Heart left ventricle (tissue), 16 donors: ENCODE results near the gene EFR3B. TPM values are rescaled to one million over a fixed set of nuclear protein-coding genes. Genes with fewer than 3 reads are reported as not detected.
A peak's percentile ranks its signal among the peaks of the same experiment; 100 is the strongest.
"Not testable (repeated sequence)": the region's sequence is repeated elsewhere in the genome, so short reads cannot be mapped to it uniquely, and the experiment has no call there.

ENCODE experiments used
- ATAC-seq, 4 donors: fragments of 200-7000 bp; cut with Tn5 transposase; one replicate each; pipeline ENCODE4 v1.9.1; 2020 to 2022; ENCODE audit warnings: moderate library complexity in 4 of 4, mild to moderate bottlenecking in 3 of 4, moderate number of reproducible peaks in 1 of 4
- DNase-seq, 5 donors: peaks; one replicate each; pipeline ENCODE4 v3.0.0-alpha.2; 2020
- H3K27ac ChIP-seq, 12 donors: fragments of 200-600 bp; sonication (generic) in 4 of 12; one replicate each; pipeline versions ENCODE4 v1.5.0 to v1.8.0; 2016 to 2022; ENCODE audit warnings: mild to moderate bottlenecking in 2 of 12
- H3K27me3 ChIP-seq, 9 donors: fragments of 200-600 bp; sonication (generic) in 2 of 9; one replicate each; pipeline versions ENCODE4 v1.5.1 to v1.8.0; 2016 to 2022; ENCODE audit warnings: mild to moderate bottlenecking in 3 of 9
- H3K36me3 ChIP-seq, 9 donors: fragments of 200-600 bp; sonication (generic) in 2 of 9; one replicate each; pipeline versions ENCODE4 v1.5.0 to v1.8.0; 2018 to 2022; ENCODE audit warnings: mild to moderate bottlenecking in 2 of 9
- H3K4me1 ChIP-seq, 12 donors: fragments of 200-600 bp; sonication (generic) in 4 of 12; one replicate each; pipeline versions ENCODE4 v1.5.0 to v1.8.0; 2016 to 2022; ENCODE audit warnings: mild to moderate bottlenecking in 3 of 12
- H3K4me3 ChIP-seq, 12 donors: fragments of 200-600 bp; sonication (generic) in 4 of 12; one replicate each; pipeline versions ENCODE4 v1.5.0 to v1.8.0; 2017 to 2022; ENCODE audit warnings: mild to moderate bottlenecking in 9 of 12, moderate library complexity in 4 of 12
- H3K9me3 ChIP-seq, 12 donors: fragments of 200-600 bp; sonication (generic) in 4 of 12; one replicate each; pipeline versions ENCODE4 v1.5.0 to v1.8.0; 2016 to 2022; ENCODE audit warnings: mild to moderate bottlenecking in 1 of 12
- POLR2A ChIP-seq, 2 donors: fragments of 450-650 bp; IDR thresholded peaks; one replicate each; pipeline ENCODE4 v1.6.1; 2017; ENCODE audit warnings: antibody characterized with exemption in 2 of 2, mild to moderate bottlenecking in 2 of 2, moderate library complexity in 2 of 2
- WGBS, 4 donors: extraction: QIAGEN DNeasy Blood & Tissue Kit in 2 of 4; methylation state at CpG; one replicate each; pipeline versions ENCODE4 v1.1.5 to v1.1.7; 2013 to 2018; 5-methylcytosine and 5-hydroxymethylcytosine counted together
- intact Hi-C, 10 donors: fragments of 100-400 bp; cut with DNase I; formaldehyde crosslinking; loops; one replicate each; pipeline versions ENCODE4 v1.11.1 to v1.14.2; 2022
- long read RNA-seq, 3 donors: library from polyadenylated mRNA; unstranded; transcript quantifications; one replicate each; pipeline ENCODE4 v2.0.0, GENCODE V29; 2020 to 2021
- polyA plus RNA-seq, 2 donors: library from polyadenylated mRNA; stranded (reverse); fragments of 200-250 nt; gene quantifications; one replicate each; pipeline ENCODE4 v1.2.3, GENCODE V29; 2013
- total RNA-seq, 9 donors: library from RNA; depleted of rRNA in 2 of 9; stranded (reverse); fragments of >200 nt in 2 of 9; fragmentation: NEBNext Ultra II Directional in 3 of 9; extraction: Animal tissue kit (Norgen Biotek cat#: 25700) in 3 of 9; gene quantifications; one replicate each; pipeline versions ENCODE4 v1.1.0 to v1.2.4, GENCODE V29; 2016 to 2023
- TF ChIP-seq, protein P1 (sequence below), 12 donors: fragments of 200-600 bp; sonication (generic) in 4 of 12; IDR thresholded peaks; one replicate each; pipeline versions ENCODE4 v1.5.0 to v1.8.0; 2018 to 2022; ENCODE audit warnings: antibody characterized with exemption in 12 of 12, mild to moderate bottlenecking in 5 of 12
- donor health status: ischemic (EF 13 %, LVEDD 7.1; RV severe dilation, severe dysfunction).
- donor health status: healthy with polysubstance abuse.
- donor health status: DM: no; HTN: yes; CAD: no.
- donor health status: DM: no; HTN: no; CAD: no.
- donor health status: ischemic (EF 25% LVEDD 6.9; RV normal size, moderate dysfunction).
- donor health status: ischemic (EF 25% LVEDD 5.7; RV mildly dilated, moderate dysfunction).
- donor health status: healthy.
- donor health status: DM: yes; HTN: yes; CAD: no.
- donor health status: ischemic (EF 35%, LVEDD 5.7; RV mildly dilated, moderate dysfunction).
- donor health status: nonischemic (EF 11% LVEDD 7.7; RV severe dilation, severe dysfunction).
- donor health status: DM: yes; HTN: yes; CAD: no.
- donor health status: PGD.
- donor health status: ischemic (EF 29% LVEDD 5.4; RV normal size, mild dysfunction).
- donor health status: nonischemic (EF 23%, LVEDD 6.1; RV moderate dilation, normal function).

EFR3B gene, protein sequence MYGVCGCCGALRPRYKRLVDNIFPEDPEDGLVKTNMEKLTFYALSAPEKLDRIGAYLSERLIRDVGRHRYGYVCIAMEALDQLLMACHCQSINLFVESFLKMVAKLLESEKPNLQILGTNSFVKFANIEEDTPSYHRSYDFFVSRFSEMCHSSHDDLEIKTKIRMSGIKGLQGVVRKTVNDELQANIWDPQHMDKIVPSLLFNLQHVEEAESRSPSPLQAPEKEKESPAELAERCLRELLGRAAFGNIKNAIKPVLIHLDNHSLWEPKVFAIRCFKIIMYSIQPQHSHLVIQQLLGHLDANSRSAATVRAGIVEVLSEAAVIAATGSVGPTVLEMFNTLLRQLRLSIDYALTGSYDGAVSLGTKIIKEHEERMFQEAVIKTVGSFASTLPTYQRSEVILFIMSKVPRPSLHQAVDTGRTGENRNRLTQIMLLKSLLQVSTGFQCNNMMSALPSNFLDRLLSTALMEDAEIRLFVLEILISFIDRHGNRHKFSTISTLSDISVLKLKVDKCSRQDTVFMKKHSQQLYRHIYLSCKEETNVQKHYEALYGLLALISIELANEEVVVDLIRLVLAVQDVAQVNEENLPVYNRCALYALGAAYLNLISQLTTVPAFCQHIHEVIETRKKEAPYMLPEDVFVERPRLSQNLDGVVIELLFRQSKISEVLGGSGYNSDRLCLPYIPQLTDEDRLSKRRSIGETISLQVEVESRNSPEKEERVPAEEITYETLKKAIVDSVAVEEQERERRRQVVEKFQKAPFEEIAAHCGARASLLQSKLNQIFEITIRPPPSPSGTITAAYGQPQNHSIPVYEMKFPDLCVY
- total RNA-seq (10 to 100 TPM in 1 of 9 donors, 1 to 10 TPM in 8; 4.3 to 13.8 (median 6.3) TPM), polyA plus RNA-seq (1 to 10 TPM; 1.7 to 1.8 TPM)
- long read RNA-seq, donor 1, partial matches to known transcripts, result 0 of 4 reads
- long read RNA-seq, donor 1, other reads (novel, unspliced or antisense), result 4 of 4 reads
- long read RNA-seq, donor 2, partial matches to known transcripts, result 1 of 8 reads
- long read RNA-seq, donor 2, other reads (novel, unspliced or antisense), result 7 of 8 reads
- long read RNA-seq, donor 3, full-length matches to known transcripts, result 1 of 7 reads
- long read RNA-seq, donor 3, partial matches to known transcripts, result 0 of 7 reads
- long read RNA-seq, donor 3, other reads (novel, unspliced or antisense), result 6 of 7 reads

DNA sequence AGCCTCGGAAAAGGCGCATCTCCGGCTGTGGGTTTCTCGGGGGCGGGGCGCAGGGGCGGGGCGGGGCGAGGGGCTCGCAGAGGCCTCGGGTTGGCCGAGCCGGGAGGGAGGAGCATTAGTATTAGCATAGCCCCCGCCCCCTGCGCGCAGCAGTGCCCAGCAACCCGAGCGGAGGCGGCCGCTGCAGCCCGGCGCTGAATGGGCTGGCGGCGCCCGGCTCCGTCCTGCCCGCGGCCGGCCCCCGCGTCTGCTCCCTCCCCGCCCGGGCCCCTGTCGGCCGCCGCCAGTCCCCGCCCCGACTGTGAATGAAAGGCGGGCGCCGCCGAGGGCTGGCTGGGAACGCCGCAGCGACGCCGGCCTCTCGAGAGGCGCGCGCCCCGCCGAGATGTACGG is at the start of gene EFR3B:
Gene EFR3B, plus strand, starts transcription at position 149 of the 393 bp plus-strand sequence. Its CDS starts 237 bp downstream, at position 386.
- DNase-seq, result peak; percentile 96 to 98 (median 97)
- Histone ChIP-seq H3K4me3 (peak within 1 kb of the TSS; percentile 56 to 97 (median 84)), H3K36me3 (no peaks in the 10 kb centered on the region), H3K4me1 (peaks cover 0 to 26% (median 17%) of the 10 kb centered on the region in 12 donors), H3K27me3 (peaks cover 0 to 13% (median 0%) of the 10 kb centered on the region in 9 donors), H3K9me3 (no peaks in the 10 kb centered on the region), H3K27ac (peak within 1 kb of the TSS; percentile 71 to 92 (median 88))
- intact Hi-C loops, result loop anchor here (1.0 to 10.0 kb wide), 12 partner anchors 35 to 87 kb away; partner anchors contain the start of gene DNAJC27 (in 3 of the 10)
- WGBS, 4 donors, result 0% methylated on average over 2 to 54 of the region's 54 CpGs; no CpG with 5 or more reads in 1 of the 4 donors
- ATAC-seq, result peak; percentile 97 to 99 (median 98)
- peak in 1 of 2 donors; percentile 67 for TF ChIP-seq POLR2A (IDR thresholded peaks at IDR 0.05)
- TF ChIP-seq, protein P1, sequence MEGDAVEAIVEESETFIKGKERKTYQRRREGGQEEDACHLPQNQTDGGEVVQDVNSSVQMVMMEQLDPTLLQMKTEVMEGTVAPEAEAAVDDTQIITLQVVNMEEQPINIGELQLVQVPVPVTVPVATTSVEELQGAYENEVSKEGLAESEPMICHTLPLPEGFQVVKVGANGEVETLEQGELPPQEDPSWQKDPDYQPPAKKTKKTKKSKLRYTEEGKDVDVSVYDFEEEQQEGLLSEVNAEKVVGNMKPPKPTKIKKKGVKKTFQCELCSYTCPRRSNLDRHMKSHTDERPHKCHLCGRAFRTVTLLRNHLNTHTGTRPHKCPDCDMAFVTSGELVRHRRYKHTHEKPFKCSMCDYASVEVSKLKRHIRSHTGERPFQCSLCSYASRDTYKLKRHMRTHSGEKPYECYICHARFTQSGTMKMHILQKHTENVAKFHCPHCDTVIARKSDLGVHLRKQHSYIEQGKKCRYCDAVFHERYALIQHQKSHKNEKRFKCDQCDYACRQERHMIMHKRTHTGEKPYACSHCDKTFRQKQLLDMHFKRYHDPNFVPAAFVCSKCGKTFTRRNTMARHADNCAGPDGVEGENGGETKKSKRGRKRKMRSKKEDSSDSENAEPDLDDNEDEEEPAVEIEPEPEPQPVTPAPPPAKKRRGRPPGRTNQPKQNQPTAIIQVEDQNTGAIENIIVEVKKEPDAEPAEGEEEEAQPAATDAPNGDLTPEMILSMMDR (IDR thresholded peaks at IDR 0.05), result peak in 4 of 12 donors; percentile 2 to 12 (median 10)

- no peaks in the 10 kb centered on the region for H3K27me3 ChIP-seq
- no peak for TF ChIP-seq POLR2A (IDR thresholded peaks at IDR 0.05)
- TF ChIP-seq, protein P1 (IDR thresholded peaks at IDR 0.05), result no peak
- intact Hi-C loops, result no loop called here
- H3K4me1 ChIP-seq, result peaks cover 0 to 29% (median 14%) of the 10 kb centered on the region in 12 donors
- DNase-seq, result no peak
- H3K36me3 ChIP-seq, result no peaks in the 10 kb centered on the region
- peak overlapping the region in 3 of 12 donors; percentile 12 to 31 (median 29) for H3K27ac ChIP-seq
- peak in 3 of 4 donors; percentile 33 to 42 (median 36) for ATAC-seq
- 24 to 34% (median 25%) methylated on average over 6 of the region's 6 CpGs for WGBS, 4 donors
- H3K4me3 ChIP-seq, result no peak overlapping the region
- no peaks in the 10 kb centered on the region for H3K9me3 ChIP-seq
Measured at GRCh38 chr2:24993406-24994145, 48.3 kb upstream of the EFR3B start.

- peak overlapping the region in 4 of 12 donors; percentile 15 to 52 (median 30) for H3K27ac ChIP-seq
- no peak for DNase-seq
- TF ChIP-seq, protein P1 (IDR thresholded peaks at IDR 0.05), result no peak
- TF ChIP-seq POLR2A (IDR thresholded peaks at IDR 0.05), result no peak
- no peaks in the 10 kb centered on the region for H3K36me3 ChIP-seq
- intact Hi-C loops, result no loop called here
- WGBS, 4 donors, result 25 to 59% (median 41%) methylated on average over 1 of the region's 1 CpG
- H3K4me3 ChIP-seq, result no peak overlapping the region
- H3K9me3 ChIP-seq, result no peaks in the 10 kb centered on the region
- peaks cover 0 to 29% (median 14%) of the 10 kb centered on the region in 12 donors for H3K4me1 ChIP-seq
- no peak for ATAC-seq
- no peaks in the 10 kb centered on the region for H3K27me3 ChIP-seq
Measured at GRCh38 chr2:24994146-24994724, 47.6 kb upstream of the EFR3B start.

- H3K9me3 ChIP-seq, H3K27ac ChIP-seq, H3K4me3 ChIP-seq, DNase-seq, intact Hi-C loops, H3K27me3 ChIP-seq, ATAC-seq, H3K36me3 ChIP-seq: not testable (repeated sequence)
- WGBS, 4 donors, result 85 to 90% (median 85%) methylated on average over 8 of the region's 8 CpGs
- peaks cover 0 to 27% (median 7%) of the 10 kb centered on the region in 12 donors for H3K4me1 ChIP-seq
Measured at GRCh38 chr2:24999097-24999496, 42.8 kb upstream of the EFR3B start.
